ENCODE data around the gene PTPRC. TPM values are rescaled to one million over a fixed set of nuclear protein-coding genes. Genes with fewer than 3 reads are reported as not detected.

Gene PTPRC
- total and polyA plus RNA-seq, 2 donors (not counting 3 experiments of a cell fraction or from before 2014, with no cell fraction given) = not detected

- Histone ChIP-seq H3K36me3 (ENCODE audit: control insufficient read depth in 2 of 2, extremely low read depth in 1 of 2, insufficient read depth in 2 of 2, low read length in 2 of 2) (no peaks in the 10 kb centered on the region), H3K79me2 (ENCODE audit: control insufficient read depth, insufficient read depth, low read length) (no peaks in the 10 kb centered on the region), H2AFZ (ENCODE audit: low read depth, low read length) (no peak overlapping the region), H3K4me1 (ENCODE audit: control insufficient read depth, extremely low read depth, insufficient read depth, low read length) (no peaks in the 10 kb centered on the region), H3K9ac (replicated peaks; ENCODE audit: extremely low read depth, insufficient read depth, low read length) (no peak overlapping the region), H3K4me2 (ENCODE audit: insufficient read depth, low read length) (no peak overlapping the region), H3K27me3 (ENCODE audit: control insufficient read depth in 2 of 2, insufficient read depth in 2 of 2, low read length in 2 of 2) (no peaks in the 10 kb centered on the region), H4K20me1 (replicated peaks; ENCODE audit: control insufficient read depth, extremely low read depth, insufficient read depth, low read length) (no peaks in the 10 kb centered on the region), H3K4me3 (replicated peaks in 1 of 3; ENCODE audit: insufficient read depth in 1 of 3, low read depth in 1 of 3, low read length in 3 of 3) (no peak overlapping the region), H3K27ac (ENCODE audit: insufficient read depth, low read depth, low read length) (no peak overlapping the region), H3K9me1 (replicated peaks; ENCODE audit: control insufficient read depth, extremely low read depth, insufficient read depth, low read length) (no peaks in the 10 kb centered on the region), H3K9me3 (replicated peaks; ENCODE audit: control insufficient read depth, insufficient read depth, low read length) (no peaks in the 10 kb centered on the region)
- TF ChIP-seq JUN (IDR thresholded peaks at IDR 0.05; ENCODE audit: borderline replicate concordance, insufficient read depth, insufficient read length, low read depth) = no peak
- no peak for TF ChIP-seq EZH2 (IDR thresholded peaks at IDR 0.05; ENCODE audit: borderline replicate concordance, low read depth, low read length, severe bottlenecking)
- no peak for TF ChIP-seq MYC (IDR thresholded peaks at IDR 0.05; ENCODE audit: low read depth, low read length)
- TF ChIP-seq GATA2 (IDR thresholded peaks at IDR 0.05; ENCODE audit: insufficient read depth, insufficient read length, low read depth, low read length) = no peak
- TF ChIP-seq POLR2A (IDR thresholded peaks at IDR 0.05; ENCODE audit: low read depth, low read length) = no peak
- TF ChIP-seq FOS (IDR thresholded peaks at IDR 0.05; ENCODE audit: borderline replicate concordance, insufficient read depth, low read length) = no peak
- dilution Hi-C loops (cut with MboI; ENCODE audit: extremely low pct_ligation_motif_present, low sequenced_read_pairs) = no loop called here
- no TSS peak for BruUV-seq (replicated peaks)
- ChIA-PET CTCF (interaction anchor here (0.8 to 2.2 kb wide), 2 partner anchors 9 kb away, joined by 5 to 6 read pairs; no protein-coding TSS in a partner anchor), POLR2A (no interaction called here)
- DNase-seq (ENCODE audit: low read depth, low spot score) (no peak), FAIRE-seq (no peak)
- intact Hi-C loops (cut with micrococcal nuclease) = no loop called here
These were observed 52.2 kb downstream of the PTPRC start for GRCh38 chr1:198691063-198691462.

- TF ChIP-seq FOS (IDR thresholded peaks at IDR 0.05; ENCODE audit: borderline replicate concordance, insufficient read depth, low read length) (no peak), MYC (IDR thresholded peaks at IDR 0.05; ENCODE audit: low read depth, low read length) (no peak)
- ChIA-PET CTCF (no interaction called here), POLR2A (no interaction called here)
- Histone ChIP-seq H3K9me1 (replicated peaks; ENCODE audit: control insufficient read depth, extremely low read depth, insufficient read depth, low read length) (no peaks in the 10 kb centered on the region), H3K4me2 (ENCODE audit: insufficient read depth, low read length) (no peak overlapping the region), H3K9me3 (replicated peaks; ENCODE audit: control insufficient read depth, insufficient read depth, low read length) (no peaks in the 10 kb centered on the region), H3K4me3 (replicated peaks in 1 of 3; ENCODE audit: insufficient read depth in 1 of 3, low read depth in 1 of 3, low read length in 3 of 3) (no peak overlapping the region), H3K36me3 (ENCODE audit: control insufficient read depth in 2 of 2, extremely low read depth in 1 of 2, insufficient read depth in 2 of 2, low read length in 2 of 2) (no peaks in the 10 kb centered on the region), H3K4me1 (ENCODE audit: control insufficient read depth, extremely low read depth, insufficient read depth, low read length) (no peaks in the 10 kb centered on the region), H3K27ac (ENCODE audit: insufficient read depth, low read depth, low read length) (no peak overlapping the region), H4K20me1 (replicated peaks; ENCODE audit: control insufficient read depth, extremely low read depth, insufficient read depth, low read length) (no peaks in the 10 kb centered on the region), H3K9ac (replicated peaks; ENCODE audit: extremely low read depth, insufficient read depth, low read length) (no peak overlapping the region), H3K79me2 (ENCODE audit: control insufficient read depth, insufficient read depth, low read length) (no peaks in the 10 kb centered on the region), H3K27me3 (ENCODE audit: control insufficient read depth in 2 of 2, insufficient read depth in 2 of 2, low read length in 2 of 2) (no peaks in the 10 kb centered on the region), H2AFZ (ENCODE audit: low read depth, low read length) (no peak overlapping the region)
- FAIRE-seq (no peak), DNase-seq (ENCODE audit: low read depth, low spot score) (no peak)
- no TSS peak for BruUV-seq (replicated peaks)
- dilution Hi-C loops (cut with MboI; ENCODE audit: extremely low pct_ligation_motif_present, low sequenced_read_pairs) = no loop called here
- intact Hi-C loops (cut with micrococcal nuclease) = no loop called here
These were observed 54.5 kb downstream of the PTPRC start for GRCh38 chr1:198693321-198693720.
